Thoracic aorta (tissue), 2 donors: ENCODE data around the gene TNRC6B. TPM values are rescaled to one million over a fixed set of nuclear protein-coding genes. Genes with fewer than 3 reads are reported as not detected.
A peak's percentile ranks its signal among the peaks of the same experiment; 100 is the strongest.
"Not testable (repeated sequence)": the region's sequence is repeated elsewhere in the genome, so short reads cannot be mapped to it uniquely, and the experiment has no call there.

Experiments
- ATAC-seq: fragments of 150-250 bp; one replicate; pipeline ENCODE4 v1.8.0; 2017; ENCODE audit warnings: low read depth; ENCODE audit not compliant: insufficient number of reproducible peaks, low FRiP score
- DNase-seq: peaks from one replicate; pipeline ENCODE4 v3.0.0-alpha.2; 2020; ENCODE audit warnings: low spot score
- H3K27ac ChIP-seq, 2 donors: fragments of 200-600 bp; sonication (generic); 1 replicate in 1 of 2; 2 replicates in 1 of 2; pipeline ENCODE4 v1.5.1; 2016; ENCODE audit warnings: mild to moderate bottlenecking in 2 of 2, moderate library complexity in 2 of 2
- H3K27me3 ChIP-seq: fragments of 200-600 bp; sonication (generic); replicated peaks from 2 replicates; pipeline ENCODE4 v1.6.0; 2016; ENCODE audit warnings: mild to moderate bottlenecking; ENCODE audit not compliant: insufficient read depth
- H3K36me3 ChIP-seq: fragments of 200-600 bp; sonication (generic); one replicate; pipeline ENCODE4 v1.5.1; 2016
- H3K4me1 ChIP-seq, 2 donors: fragments of 200-600 bp; sonication (generic); 1 replicate in 1 of 2; 2 replicates in 1 of 2; pipeline versions ENCODE4 v1.5.1 to v1.6.0; 2016; ENCODE audit warnings: low read depth in 2 of 2, mild to moderate bottlenecking in 1 of 2; ENCODE audit not compliant: control insufficient read depth in 1 of 2
- H3K4me3 ChIP-seq: fragments of 200-600 bp; sonication (generic); 2 replicates; pipeline ENCODE4 v1.5.1; 2016; ENCODE audit warnings: mild to moderate bottlenecking
- H3K9me3 ChIP-seq: fragments of 200-600 bp; sonication (generic); 2 replicates; pipeline ENCODE4 v1.5.1; 2016
- total RNA-seq, 2 donors: library from RNA; depleted of rRNA; stranded (reverse); fragments of >200 nt; gene quantifications; one replicate each; pipeline versions ENCODE4 v1.1.0 to v1.2.3, GENCODE V29; 2016
- TF ChIP-seq, protein P1 (sequence below): fragments of 200-600 bp; sonication (generic); IDR thresholded peaks from one replicate; pipeline ENCODE4 v1.5.1; 2019; ENCODE audit warnings: antibody characterized with exemption

The TNRC6B gene
- total RNA-seq, 2 donors from 2014 or later = 58.5 to 98.0 TPM

DNA sequence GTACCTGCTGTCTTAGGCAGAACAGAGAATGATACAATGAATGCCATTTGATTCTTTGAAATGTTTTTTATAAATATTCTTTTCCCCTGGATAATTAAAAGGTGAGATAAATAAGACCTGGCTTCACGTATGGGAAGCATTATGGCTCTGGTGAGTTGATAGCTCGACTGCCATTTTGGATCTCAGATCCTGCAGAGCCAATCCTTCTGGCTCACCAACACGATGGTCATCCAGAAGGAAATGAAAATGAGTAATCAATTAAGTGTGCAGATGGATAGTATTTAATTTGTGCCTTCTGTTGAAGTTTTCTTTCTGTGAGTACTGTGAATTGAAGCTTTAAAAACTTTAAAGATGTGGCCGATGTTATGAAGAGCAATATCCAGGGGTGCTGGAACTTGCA, 2.7 kb downstream of the TNRC6B start:
- H3K4me1 ChIP-seq = peaks cover 49 to 72% of the 10 kb centered on the region in 2 donors
- DNase-seq (no peak), ATAC-seq (no peak)
- peak overlapping the region in 1 of 2 donors; percentile 79 for H3K27ac ChIP-seq
- TF ChIP-seq, protein P1, sequence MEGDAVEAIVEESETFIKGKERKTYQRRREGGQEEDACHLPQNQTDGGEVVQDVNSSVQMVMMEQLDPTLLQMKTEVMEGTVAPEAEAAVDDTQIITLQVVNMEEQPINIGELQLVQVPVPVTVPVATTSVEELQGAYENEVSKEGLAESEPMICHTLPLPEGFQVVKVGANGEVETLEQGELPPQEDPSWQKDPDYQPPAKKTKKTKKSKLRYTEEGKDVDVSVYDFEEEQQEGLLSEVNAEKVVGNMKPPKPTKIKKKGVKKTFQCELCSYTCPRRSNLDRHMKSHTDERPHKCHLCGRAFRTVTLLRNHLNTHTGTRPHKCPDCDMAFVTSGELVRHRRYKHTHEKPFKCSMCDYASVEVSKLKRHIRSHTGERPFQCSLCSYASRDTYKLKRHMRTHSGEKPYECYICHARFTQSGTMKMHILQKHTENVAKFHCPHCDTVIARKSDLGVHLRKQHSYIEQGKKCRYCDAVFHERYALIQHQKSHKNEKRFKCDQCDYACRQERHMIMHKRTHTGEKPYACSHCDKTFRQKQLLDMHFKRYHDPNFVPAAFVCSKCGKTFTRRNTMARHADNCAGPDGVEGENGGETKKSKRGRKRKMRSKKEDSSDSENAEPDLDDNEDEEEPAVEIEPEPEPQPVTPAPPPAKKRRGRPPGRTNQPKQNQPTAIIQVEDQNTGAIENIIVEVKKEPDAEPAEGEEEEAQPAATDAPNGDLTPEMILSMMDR = no peak
- no peaks in the 10 kb centered on the region for H3K27me3 ChIP-seq
- no peaks in the 10 kb centered on the region for H3K36me3 ChIP-seq
- H3K9me3 ChIP-seq = no peaks in the 10 kb centered on the region
- peak overlapping the region; percentile 79 for H3K4me3 ChIP-seq

DNA sequence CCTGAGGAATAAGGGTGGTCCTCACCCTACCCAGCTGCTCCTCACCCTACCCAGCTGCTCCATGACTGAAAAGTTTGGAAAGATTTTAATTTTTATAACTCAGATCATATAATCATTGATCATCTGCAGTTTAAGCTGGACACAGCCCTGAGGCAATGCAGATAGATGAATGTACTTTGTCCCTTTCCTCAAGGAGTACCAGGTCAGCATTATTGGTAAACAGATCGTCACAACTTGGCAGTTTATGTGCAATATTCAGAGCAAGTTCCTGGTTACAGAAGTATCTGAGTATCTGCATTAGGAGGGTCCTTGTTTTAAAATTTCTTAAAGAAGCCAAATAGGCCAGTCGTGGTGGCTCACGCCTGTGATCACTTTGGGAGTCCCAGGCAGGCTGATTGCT, 3.6 kb downstream of the TNRC6B start:
- no peak for DNase-seq
- no peaks in the 10 kb centered on the region for H3K27me3 ChIP-seq
- peak overlapping the region; percentile 79 for H3K4me3 ChIP-seq
- peaks cover 44 to 70% of the 10 kb centered on the region in 2 donors for H3K4me1 ChIP-seq
- H3K9me3 ChIP-seq = no peaks in the 10 kb centered on the region
- ATAC-seq = no peak
- H3K36me3 ChIP-seq = no peaks in the 10 kb centered on the region
- TF ChIP-seq, protein P1 = no peak
- peak overlapping the region in 1 of 2 donors; percentile 79 for H3K27ac ChIP-seq

GRCh38 chr22:40182231-40182835, 4.6 kb downstream of the TNRC6B start:
- no peaks in the 10 kb centered on the region for H3K9me3 ChIP-seq
- no peaks in the 10 kb centered on the region for H3K27me3 ChIP-seq
- ATAC-seq = no peak
- peak overlapping the region; percentile 9 to 13 for H3K27ac ChIP-seq
- peak overlapping the region; percentile 15 for H3K4me3 ChIP-seq
- DNase-seq = no peak
- TF ChIP-seq, protein P1 = no peak
- peaks cover 35 to 61% of the 10 kb centered on the region in 2 donors for H3K4me1 ChIP-seq
- H3K36me3 ChIP-seq = no peaks in the 10 kb centered on the region

DNA sequence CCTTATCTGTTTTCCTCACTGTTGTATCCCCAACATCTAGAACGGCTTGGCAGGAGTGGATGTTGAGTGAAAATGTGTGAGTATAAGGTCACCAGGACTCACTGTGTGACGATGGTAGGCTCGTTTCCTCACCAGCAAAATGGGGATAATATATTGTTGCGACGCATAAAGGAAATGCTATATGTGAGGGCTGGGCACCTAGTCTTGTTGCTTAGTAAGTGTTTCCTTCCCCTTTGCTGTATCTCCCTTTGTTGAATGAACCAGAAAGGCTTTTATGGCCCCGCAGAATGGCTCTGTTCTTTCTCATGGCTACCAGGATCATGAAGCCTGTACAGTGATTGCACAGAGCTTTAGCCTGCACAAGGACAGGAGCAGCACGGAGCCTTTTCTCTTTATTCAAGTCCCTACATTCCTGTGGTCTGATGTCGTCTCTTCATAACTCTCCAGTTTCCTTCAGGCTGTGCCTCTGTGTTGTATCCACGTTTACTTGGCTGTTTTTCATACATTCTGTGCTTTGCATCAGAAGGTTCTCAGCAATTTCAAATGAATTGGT, 5.4 kb downstream of the TNRC6B start:
- H3K9me3 ChIP-seq = no peaks in the 10 kb centered on the region
- H3K27ac ChIP-seq = peak overlapping the region; percentile 9 to 57
- ATAC-seq (no peak), DNase-seq (no peak)
- no peaks in the 10 kb centered on the region for H3K27me3 ChIP-seq
- H3K4me3 ChIP-seq = peak overlapping the region; percentile 15
- TF ChIP-seq, protein P1 = no peak
- no peaks in the 10 kb centered on the region for H3K36me3 ChIP-seq
- peaks cover 35 to 61% of the 10 kb centered on the region in 2 donors for H3K4me1 ChIP-seq

GRCh38 chr22:40183603-40184002, 5.9 kb downstream of the TNRC6B start:
- H3K4me1 ChIP-seq = peaks cover 35 to 61% of the 10 kb centered on the region in 2 donors
- not testable (repeated sequence) for H3K9me3 ChIP-seq, DNase-seq, H3K27me3 ChIP-seq, H3K36me3 ChIP-seq, H3K4me3 ChIP-seq, ATAC-seq
- H3K27ac ChIP-seq = peak overlapping the region; percentile 7 to 9
